MCF 10A (cell line): ENCODE results near the gene ZBTB44. TPM values are rescaled to one million over a fixed set of nuclear protein-coding genes. Genes with fewer than 3 reads are reported as not detected.
A peak's percentile ranks its signal among the peaks of the same experiment; 100 is the strongest.

Experiments used
- BruUV-seq: library from RNA; stranded (reverse); fragments of 400-500 nt; replicated peaks from 2 replicates; lab custom pipeline; 2021; lab: Mats Ljungman, UMichigan
- CTCF ChIA-PET: fragments of 300-600 bp; sonication (Branson Sonifier 250); formaldehyde crosslinking; extraction: SDS; loops from one replicate; lab custom pipeline; 2021; ENCODE audit warnings: antibody characterized with exemption, inconsistent platforms; lab: Yijun Ruan, JAX
- POLR2A ChIA-PET: fragments of 300-600, 350-650 bp; sonication (Branson Sonifier 250); formaldehyde crosslinking; extraction: SDS; loops from one replicate; lab custom pipeline; 2020; ENCODE audit warnings: antibody characterized with exemption, inconsistent platforms; lab: Yijun Ruan, JAX
- DNase-seq: peaks from one replicate; pipeline ENCODE4 v3.0.0-alpha.2; 2018; ENCODE audit not compliant: unreplicated experiment
- H3K27ac Mint-ChIP-seq: one replicate; pipeline ENCODE4 v1.8.0; 2022; ENCODE audit warnings: mild to moderate bottlenecking, low read depth, mixed read lengths; ENCODE audit not compliant: unreplicated experiment
- H3K27me3 Mint-ChIP-seq: one replicate; pipeline ENCODE4 v1.8.0; 2022; ENCODE audit warnings: mixed read lengths; ENCODE audit not compliant: insufficient read depth, unreplicated experiment
- H3K36me3 Mint-ChIP-seq: one replicate; pipeline ENCODE4 v1.8.0; 2022; ENCODE audit warnings: mild to moderate bottlenecking, moderate library complexity, mixed read lengths; ENCODE audit not compliant: insufficient read depth, unreplicated experiment
- H3K4me1 Mint-ChIP-seq: one replicate; pipeline ENCODE4 v1.8.0; 2022; ENCODE audit warnings: mixed read lengths; ENCODE audit not compliant: insufficient read depth, unreplicated experiment
- H3K4me3 Mint-ChIP-seq: one replicate; pipeline ENCODE4 v1.8.0; 2022; ENCODE audit warnings: mild to moderate bottlenecking, moderate library complexity, mixed read lengths; ENCODE audit not compliant: unreplicated experiment
- H3K9me3 Mint-ChIP-seq: one replicate; pipeline ENCODE4 v1.8.0; 2022; ENCODE audit warnings: mixed read lengths; ENCODE audit not compliant: unreplicated experiment
- intact Hi-C: fragments of 100-400 bp; cut with micrococcal nuclease; formaldehyde crosslinking; loops from 2 replicates; pipeline ENCODE4 v1.14.1; 2022
- total RNA-seq: library from RNA; stranded (reverse); gene quantifications from 2 replicates; pipeline ENCODE4 v1.2.3, GENCODE V29; 2022
- TF ChIP-seq, protein P1 (sequence below): fragments of 200-600 bp; IDR thresholded peaks from one replicate; pipeline ENCODE4 v1.8.0; 2022; ENCODE audit warnings: antibody characterized with exemption, mild to moderate bottlenecking; ENCODE audit not compliant: unreplicated experiment

The ZBTB44 gene
- total RNA-seq, 1 experiment from 2014 or later: 28.5 TPM

DNA sequence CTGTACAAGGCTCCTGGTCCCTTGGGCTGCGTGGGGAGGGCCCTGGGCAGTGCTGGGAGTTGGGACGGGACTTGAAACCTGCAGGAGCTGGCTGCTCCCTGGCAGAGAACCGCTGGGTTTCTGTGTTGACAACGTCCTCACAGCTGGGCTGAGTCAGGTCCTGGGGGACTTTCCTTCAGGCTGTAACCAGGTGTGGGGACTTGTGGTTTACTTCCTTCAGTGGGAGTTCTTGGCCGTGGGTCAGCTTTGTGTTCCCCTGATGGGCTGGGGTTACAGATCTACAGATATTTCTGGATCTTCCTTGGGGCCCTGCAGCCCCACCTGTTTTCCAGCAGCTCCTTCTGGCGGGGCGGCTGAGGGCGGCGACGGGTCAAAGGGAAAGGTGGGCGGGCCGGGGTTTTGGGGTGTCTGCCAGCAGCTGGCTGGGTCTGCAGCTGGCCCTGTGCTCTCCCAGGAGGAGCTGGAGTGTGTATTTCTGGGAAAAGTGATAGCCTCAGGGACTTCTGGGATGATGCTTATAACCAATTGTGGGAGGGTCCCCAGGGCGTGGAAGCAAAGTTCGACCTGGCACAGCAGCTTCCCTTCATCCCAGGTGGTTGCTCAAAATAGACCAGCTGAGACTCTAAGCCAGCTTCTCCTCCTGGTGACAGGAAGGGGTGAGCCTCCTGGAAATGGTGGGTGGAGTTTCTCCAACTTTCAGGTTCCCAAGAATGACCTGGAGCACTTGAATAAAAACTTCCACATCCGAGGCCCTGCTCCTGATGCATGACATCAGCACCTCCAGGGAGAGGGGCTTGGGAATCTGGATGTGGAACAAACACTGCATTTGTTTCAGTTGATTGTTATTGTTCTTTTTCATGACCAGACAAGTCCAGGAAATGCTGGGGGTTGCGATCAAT, 136.0 kb downstream of the ZBTB44 start:
- Mint-ChIP-seq H3K4me3 (no peak overlapping the region), H3K9me3 (peaks cover 9% of the 10 kb centered on the region), H3K27me3 (no peaks in the 10 kb centered on the region), H3K4me1 (peaks cover 18% of the 10 kb centered on the region), H3K27ac (no peak overlapping the region), H3K36me3 (no peaks in the 10 kb centered on the region)
- ChIA-PET CTCF (interaction anchor here (0.9 to 1.0 kb wide), 2 partner anchors 34 to 46 kb away, joined by 3 to 7 read pairs; no protein-coding TSS in a partner anchor), POLR2A (interaction anchor here (1.1 to 2.7 kb wide), 3 partner anchors 10 to 17 kb away, joined by 4 to 14 read pairs (median 11); partner anchors contain the start of gene ST14)
- BruUV-seq: no TSS peak
- DNase-seq: peak; percentile 53
- TF ChIP-seq, protein P1, sequence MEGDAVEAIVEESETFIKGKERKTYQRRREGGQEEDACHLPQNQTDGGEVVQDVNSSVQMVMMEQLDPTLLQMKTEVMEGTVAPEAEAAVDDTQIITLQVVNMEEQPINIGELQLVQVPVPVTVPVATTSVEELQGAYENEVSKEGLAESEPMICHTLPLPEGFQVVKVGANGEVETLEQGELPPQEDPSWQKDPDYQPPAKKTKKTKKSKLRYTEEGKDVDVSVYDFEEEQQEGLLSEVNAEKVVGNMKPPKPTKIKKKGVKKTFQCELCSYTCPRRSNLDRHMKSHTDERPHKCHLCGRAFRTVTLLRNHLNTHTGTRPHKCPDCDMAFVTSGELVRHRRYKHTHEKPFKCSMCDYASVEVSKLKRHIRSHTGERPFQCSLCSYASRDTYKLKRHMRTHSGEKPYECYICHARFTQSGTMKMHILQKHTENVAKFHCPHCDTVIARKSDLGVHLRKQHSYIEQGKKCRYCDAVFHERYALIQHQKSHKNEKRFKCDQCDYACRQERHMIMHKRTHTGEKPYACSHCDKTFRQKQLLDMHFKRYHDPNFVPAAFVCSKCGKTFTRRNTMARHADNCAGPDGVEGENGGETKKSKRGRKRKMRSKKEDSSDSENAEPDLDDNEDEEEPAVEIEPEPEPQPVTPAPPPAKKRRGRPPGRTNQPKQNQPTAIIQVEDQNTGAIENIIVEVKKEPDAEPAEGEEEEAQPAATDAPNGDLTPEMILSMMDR: no peak
- intact Hi-C loops: no loop called here

DNA sequence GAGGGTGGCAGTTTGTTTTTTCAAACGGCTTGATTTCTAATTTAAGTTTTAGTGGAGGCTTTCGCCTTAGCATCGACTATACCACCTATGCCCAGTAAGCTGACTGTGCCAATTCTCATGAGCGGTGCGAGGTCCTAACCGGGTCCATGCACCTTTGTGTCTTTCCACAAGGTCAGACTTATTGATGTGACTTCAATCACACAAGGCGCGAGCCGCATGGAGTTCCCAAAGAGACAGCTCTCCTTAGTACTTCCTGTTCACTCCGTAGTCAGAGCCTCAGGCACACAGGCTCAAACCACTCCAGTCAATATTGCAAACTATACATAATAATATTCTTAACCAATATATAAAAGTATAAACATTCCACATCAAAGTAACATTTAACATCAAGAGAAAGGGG, 136.9 kb downstream of the ZBTB44 start:
- no peak overlapping the region for H3K27ac Mint-ChIP-seq
- POLR2A ChIA-PET: interaction anchor here (0.7 to 1.4 kb wide), 3 partner anchors 9 to 16 kb away, joined by 3 to 14 read pairs (median 4); partner anchors contain the start of gene ST14
- intact Hi-C loops: no loop called here
- no peaks in the 10 kb centered on the region for H3K36me3 Mint-ChIP-seq
- CTCF ChIA-PET: interaction anchor here (0.6 to 0.9 kb wide), 2 partner anchors 45 to 182 kb away, joined by 3 to 7 read pairs; no protein-coding TSS in a partner anchor
- peaks cover 9% of the 10 kb centered on the region for H3K9me3 Mint-ChIP-seq
- no peaks in the 10 kb centered on the region for H3K27me3 Mint-ChIP-seq
- peaks cover 18% of the 10 kb centered on the region for H3K4me1 Mint-ChIP-seq
- H3K4me3 Mint-ChIP-seq: no peak overlapping the region
- DNase-seq: no peak
- TF ChIP-seq, protein P1: no peak
- BruUV-seq: no TSS peak

Other genes with a start within 250 kb of the ZBTB44 start
- gene APLP2, start 245.0 kb downstream of the ZBTB44 start, total RNA-seq: 317 and 368 TPM in 2 replicates
- 24.8 and 27.2 TPM in 2 replicates for gene ST14, start 155.1 kb downstream of the ZBTB44 start, total RNA-seq
- gene ADAMTS8, start 113.7 kb upstream of the ZBTB44 start, total RNA-seq: not detected in 2 replicates
- gene ADAMTS15, start 133.7 kb upstream of the ZBTB44 start, total RNA-seq: 0.54 and 0.70 TPM in 2 replicates